Muscle layer of colon (tissue), 2 donors: ENCODE results near the gene CACNA1C.

Experiments
- H3K27ac ChIP-seq: one replicate; pipeline ENCODE4 v1.7.0; 2013; ENCODE audit warnings: low read depth, mild to moderate bottlenecking, low read length, moderate library complexity
- H3K27me3 ChIP-seq, 2 donors: one replicate each; pipeline ENCODE4 v1.7.0; 2013; ENCODE audit warnings: low read length in 2 of 2, mild to moderate bottlenecking in 2 of 2; ENCODE audit not compliant: insufficient read depth in 2 of 2, control insufficient read depth in 1 of 2
- H3K36me3 ChIP-seq: one replicate; pipeline ENCODE4 v1.7.0; 2013; ENCODE audit warnings: mild to moderate bottlenecking, low read length; ENCODE audit not compliant: insufficient read depth
- H3K4me1 ChIP-seq: one replicate; pipeline ENCODE4 v1.7.0; 2013; ENCODE audit warnings: mild to moderate bottlenecking, low read length; ENCODE audit not compliant: insufficient read depth
- H3K4me3 ChIP-seq, 2 donors: one replicate each; pipeline ENCODE4 v1.7.0; 2013; ENCODE audit warnings: low read length in 2 of 2, low read depth in 1 of 2, mild to moderate bottlenecking in 1 of 2, moderate library complexity in 1 of 2
- H3K9ac ChIP-seq: one replicate; pipeline ENCODE4 v1.7.0; 2013; ENCODE audit warnings: low read length
- H3K9me3 ChIP-seq: one replicate; pipeline ENCODE4 v1.7.0; 2013; ENCODE audit warnings: mild to moderate bottlenecking, low read length
- donor health status: abdominal sarcoma.
- donor health status: Adenocarcinoma of cecum.

The CACNA1C gene

GRCh38 chr12:2290091-2290490 lies 237.3 kb downstream of the CACNA1C start:
- Histone ChIP-seq H3K27ac (no peak overlapping the region), H3K9ac (no peak overlapping the region), H3K4me1 (peaks cover 91% of the 10 kb centered on the region), H3K9me3 (no peaks in the 10 kb centered on the region), H3K36me3 (no peaks in the 10 kb centered on the region), H3K4me3 (no peak overlapping the region), H3K27me3 (no peaks in the 10 kb centered on the region)

- Histone ChIP-seq H3K4me1 (peaks cover 91% of the 10 kb centered on the region), H3K9ac (no peak overlapping the region), H3K27me3 (no peaks in the 10 kb centered on the region), H3K27ac (peak overlapping the region; percentile 44), H3K36me3 (no peaks in the 10 kb centered on the region), H3K9me3 (no peaks in the 10 kb centered on the region), H3K4me3 (no peak overlapping the region)
These were observed 237.8 kb downstream of the CACNA1C start for GRCh38 chr12:2290516-2291065.

- H3K4me1 ChIP-seq, result peaks cover 91% of the 10 kb centered on the region
- no peaks in the 10 kb centered on the region for H3K9me3 ChIP-seq
- H3K36me3 ChIP-seq, result no peaks in the 10 kb centered on the region
- peak overlapping the region; percentile 44 for H3K27ac ChIP-seq
- H3K27me3 ChIP-seq, result no peaks in the 10 kb centered on the region
- no peak overlapping the region for H3K4me3 ChIP-seq
- no peak overlapping the region for H3K9ac ChIP-seq
These were observed 238.5 kb downstream of the CACNA1C start for GRCh38 chr12:2291182-2291832.

GRCh38 chr12:2291947-2292346 lies 239.2 kb downstream of the CACNA1C start:
- H3K9ac ChIP-seq, result no peak overlapping the region
- H3K27me3 ChIP-seq, result no peaks in the 10 kb centered on the region
- no peaks in the 10 kb centered on the region for H3K9me3 ChIP-seq
- H3K36me3 ChIP-seq, result no peaks in the 10 kb centered on the region
- H3K4me1 ChIP-seq, result peaks cover 85% of the 10 kb centered on the region
- peak overlapping the region; percentile 44 for H3K27ac ChIP-seq
- H3K4me3 ChIP-seq, result no peak overlapping the region

GRCh38 chr12:2292560-2292959 lies 239.8 kb downstream of the CACNA1C start:
- Histone ChIP-seq H3K36me3 (no peaks in the 10 kb centered on the region), H3K9ac (no peak overlapping the region), H3K4me1 (peaks cover 83% of the 10 kb centered on the region), H3K27ac (no peak overlapping the region), H3K4me3 (no peak overlapping the region), H3K9me3 (no peaks in the 10 kb centered on the region), H3K27me3 (no peaks in the 10 kb centered on the region)

- peaks cover 74% of the 10 kb centered on the region for H3K4me1 ChIP-seq
- no peaks in the 10 kb centered on the region for H3K9me3 ChIP-seq
- no peaks in the 10 kb centered on the region for H3K36me3 ChIP-seq
- H3K9ac ChIP-seq, result no peak overlapping the region
- no peak overlapping the region for H3K4me3 ChIP-seq
- H3K27me3 ChIP-seq, result no peaks in the 10 kb centered on the region
- no peak overlapping the region for H3K27ac ChIP-seq
These were observed 242.1 kb downstream of the CACNA1C start for GRCh38 chr12:2294651-2295475.

- Histone ChIP-seq H3K36me3 (no peaks in the 10 kb centered on the region), H3K4me1 (peaks cover 71% of the 10 kb centered on the region), H3K27ac (no peak overlapping the region)
These were observed 243.2 kb downstream of the CACNA1C start for GRCh38 chr12:2295941-2296461.

GRCh38 chr12:2297004-2297403 lies 244.2 kb downstream of the CACNA1C start:
- H3K36me3 ChIP-seq, result no peaks in the 10 kb centered on the region
- no peak overlapping the region for H3K9ac ChIP-seq
- H3K27me3 ChIP-seq, result no peaks in the 10 kb centered on the region
- no peaks in the 10 kb centered on the region for H3K9me3 ChIP-seq
- no peak overlapping the region for H3K4me3 ChIP-seq
- no peak overlapping the region for H3K27ac ChIP-seq
- peaks cover 72% of the 10 kb centered on the region for H3K4me1 ChIP-seq

More at GRCh38 chr12:2295941-2296461, 243.2 kb downstream of the CACNA1C start:
- Histone ChIP-seq H3K4me3 (no peak overlapping the region), H3K9me3 (no peaks in the 10 kb centered on the region), H3K9ac (no peak overlapping the region), H3K27me3 (no peaks in the 10 kb centered on the region)

GRCh38 chr12:2297658-2298057 lies 244.9 kb downstream of the CACNA1C start:
- H3K4me3 ChIP-seq, result no peak overlapping the region
- H3K27me3 ChIP-seq, result no peaks in the 10 kb centered on the region
- no peaks in the 10 kb centered on the region for H3K36me3 ChIP-seq
- no peak overlapping the region for H3K27ac ChIP-seq
- no peaks in the 10 kb centered on the region for H3K9me3 ChIP-seq
- H3K4me1 ChIP-seq, result peaks cover 72% of the 10 kb centered on the region
- H3K9ac ChIP-seq, result no peak overlapping the region

GRCh38 chr12:2298556-2299200 lies 245.9 kb downstream of the CACNA1C start:
- Histone ChIP-seq H3K27ac (no peak overlapping the region), H3K36me3 (no peaks in the 10 kb centered on the region), H3K4me1 (peaks cover 68% of the 10 kb centered on the region), H3K4me3 (no peak overlapping the region), H3K9me3 (no peaks in the 10 kb centered on the region), H3K9ac (no peak overlapping the region), H3K27me3 (no peaks in the 10 kb centered on the region)

- no peak overlapping the region for H3K27ac ChIP-seq
- no peaks in the 10 kb centered on the region for H3K9me3 ChIP-seq
- no peak overlapping the region for H3K9ac ChIP-seq
- H3K4me3 ChIP-seq, result no peak overlapping the region
- H3K36me3 ChIP-seq, result no peaks in the 10 kb centered on the region
- no peaks in the 10 kb centered on the region for H3K27me3 ChIP-seq
- peaks cover 67% of the 10 kb centered on the region for H3K4me1 ChIP-seq
These were observed 246.4 kb downstream of the CACNA1C start for GRCh38 chr12:2299206-2299605.
